Ramos (cell line): Measurements from ENCODE around the gene GNB1.
"Not testable (repeated sequence)": the region's sequence is repeated elsewhere in the genome, so short reads cannot be mapped to it uniquely, and the experiment has no call there.

Experiments
- in situ Hi-C: fragments of 300-500 bp; cut with MboI; formaldehyde crosslinking; loops from one replicate; pipeline ENCODE4 v1.14.3; 2022; ENCODE audit warnings: low sequenced_read_pairs; ENCODE audit not compliant: unreplicated experiment

The GNB1 gene

DNA sequence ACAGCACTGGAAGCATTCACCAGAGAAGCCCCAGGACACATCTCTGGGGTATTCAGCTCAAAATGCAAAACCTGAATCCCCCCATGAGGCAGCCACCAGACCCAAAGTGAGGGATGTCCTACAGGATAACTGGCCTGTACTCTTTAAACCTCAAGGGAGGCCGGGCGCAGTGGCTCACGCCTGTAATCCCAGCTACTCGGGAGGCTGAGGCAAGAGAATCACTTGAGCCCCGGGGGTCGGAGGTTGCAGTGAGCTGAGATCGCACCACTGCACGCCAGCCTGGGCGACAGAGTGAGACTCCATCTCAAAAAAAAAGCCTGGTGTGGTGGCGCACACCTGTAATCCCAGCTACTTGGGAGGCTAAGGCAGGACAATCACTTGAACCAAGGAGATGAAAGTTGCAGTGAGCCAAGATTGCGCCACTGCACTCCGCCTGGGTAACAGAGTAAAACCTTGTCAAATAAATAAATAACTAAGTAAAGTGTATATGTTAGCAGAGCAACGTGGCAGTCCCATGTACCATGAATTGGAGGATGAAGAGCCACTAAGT is 29.1 kb downstream of the GNB1 start:
- in situ Hi-C loops: not testable (repeated sequence)

- in situ Hi-C loops: no loop called here
These were observed 29.6 kb downstream of the GNB1 start for GRCh38 chr1:1861339-1861730.

DNA sequence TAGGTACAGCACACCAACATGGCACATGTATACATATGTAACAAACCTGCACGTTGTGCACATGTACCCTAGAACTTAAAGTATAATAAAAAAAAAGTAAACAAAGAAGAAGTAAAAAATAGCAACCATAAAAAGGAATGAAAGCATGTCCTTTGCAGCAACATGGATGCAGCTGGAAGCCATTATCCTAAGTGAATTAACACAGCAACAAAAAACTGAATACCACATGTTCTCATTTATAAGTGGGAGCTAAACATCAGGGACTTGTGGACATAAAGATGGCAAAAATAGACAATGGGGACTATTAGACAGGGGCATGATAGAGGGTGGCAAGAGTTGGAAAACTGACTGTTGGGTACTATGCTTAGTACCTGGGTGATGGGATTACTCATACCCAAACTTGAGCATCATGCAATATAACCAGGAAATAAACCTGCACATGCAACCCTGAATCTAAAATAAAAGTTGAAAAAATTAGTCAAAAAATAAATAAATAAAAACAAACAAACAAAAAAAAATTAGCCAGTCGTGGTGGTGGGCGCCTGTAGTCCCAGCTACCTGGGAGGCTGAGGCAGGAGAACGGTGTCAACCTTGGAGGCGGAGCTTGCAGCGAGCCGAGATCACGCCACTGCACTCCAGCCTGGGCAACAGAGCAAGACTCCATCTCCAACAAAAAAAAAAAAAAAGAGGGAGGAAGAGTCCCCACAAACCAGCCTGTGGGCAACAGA is 30.8 kb downstream of the GNB1 start:
- in situ Hi-C loops: not testable (repeated sequence)

DNA sequence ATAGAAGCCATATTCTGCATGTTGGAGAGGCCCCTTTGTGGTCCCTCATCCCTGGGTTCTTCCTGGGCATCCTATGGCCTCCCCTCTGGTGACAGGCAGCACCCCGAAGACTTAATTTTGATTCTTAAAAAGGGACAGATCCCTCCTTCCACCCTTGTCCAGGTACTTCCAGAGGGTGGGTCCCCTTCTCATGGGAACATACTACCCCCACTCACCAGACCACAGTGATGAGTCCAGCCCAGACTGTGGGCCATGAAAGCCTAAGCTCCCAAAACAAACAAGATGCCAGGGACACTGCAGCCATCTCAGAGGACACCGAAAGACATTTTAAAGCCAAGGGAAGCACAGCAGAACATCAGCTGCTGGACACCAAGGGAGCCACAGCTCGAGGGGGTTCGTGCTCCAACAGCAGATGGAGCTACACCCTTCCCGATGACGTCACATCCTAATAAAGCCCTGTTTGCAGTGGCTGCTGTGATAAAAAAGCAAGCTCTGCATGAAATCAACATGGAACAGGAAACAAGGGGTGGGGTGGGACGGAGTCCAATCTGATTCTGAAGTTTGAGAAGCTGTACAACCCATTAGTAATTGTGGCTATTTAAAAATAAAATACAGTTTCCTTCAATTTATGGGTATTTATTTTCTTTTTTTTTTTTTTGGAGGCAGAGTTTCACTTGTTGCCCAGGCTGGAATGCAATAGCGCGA is 32.4 kb downstream of the GNB1 start:
- in situ Hi-C loops: no loop called here

DNA sequence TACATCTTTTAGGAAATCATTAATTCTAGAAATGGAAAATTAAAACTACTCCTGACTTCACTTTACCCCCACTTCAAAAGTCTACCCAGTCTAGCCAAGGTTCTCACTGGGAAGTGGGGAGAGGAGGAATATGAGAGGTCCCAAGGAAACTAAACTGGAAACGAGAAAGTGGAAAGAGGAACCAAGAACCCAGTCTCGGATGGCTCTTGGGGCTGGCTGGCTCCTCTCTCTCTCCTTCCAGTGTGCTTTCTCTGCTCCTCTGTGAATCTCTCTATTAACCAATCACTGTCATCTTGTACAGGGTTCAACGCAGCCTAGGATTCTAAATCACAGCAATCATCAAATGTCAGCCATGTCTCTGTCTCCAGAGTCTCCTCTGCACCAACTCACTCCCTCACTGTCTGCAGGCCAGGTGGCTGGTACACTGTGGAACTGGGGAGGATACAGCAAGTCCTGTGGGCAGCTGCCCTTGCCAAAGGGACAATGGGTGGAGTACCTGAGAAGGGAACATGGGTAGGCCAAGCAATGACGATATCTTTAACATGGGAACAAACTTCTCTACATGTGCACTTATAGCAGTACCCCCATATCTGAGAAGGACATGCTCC is 33.7 kb downstream of the GNB1 start:
- in situ Hi-C loops: no loop called here

GRCh38 chr1:1856161-1856560 is 34.7 kb downstream of the GNB1 start:
- in situ Hi-C loops: not testable (repeated sequence)

GRCh38 chr1:1853593-1854257 is 37.2 kb downstream of the GNB1 start:
- in situ Hi-C loops: no loop called here

DNA sequence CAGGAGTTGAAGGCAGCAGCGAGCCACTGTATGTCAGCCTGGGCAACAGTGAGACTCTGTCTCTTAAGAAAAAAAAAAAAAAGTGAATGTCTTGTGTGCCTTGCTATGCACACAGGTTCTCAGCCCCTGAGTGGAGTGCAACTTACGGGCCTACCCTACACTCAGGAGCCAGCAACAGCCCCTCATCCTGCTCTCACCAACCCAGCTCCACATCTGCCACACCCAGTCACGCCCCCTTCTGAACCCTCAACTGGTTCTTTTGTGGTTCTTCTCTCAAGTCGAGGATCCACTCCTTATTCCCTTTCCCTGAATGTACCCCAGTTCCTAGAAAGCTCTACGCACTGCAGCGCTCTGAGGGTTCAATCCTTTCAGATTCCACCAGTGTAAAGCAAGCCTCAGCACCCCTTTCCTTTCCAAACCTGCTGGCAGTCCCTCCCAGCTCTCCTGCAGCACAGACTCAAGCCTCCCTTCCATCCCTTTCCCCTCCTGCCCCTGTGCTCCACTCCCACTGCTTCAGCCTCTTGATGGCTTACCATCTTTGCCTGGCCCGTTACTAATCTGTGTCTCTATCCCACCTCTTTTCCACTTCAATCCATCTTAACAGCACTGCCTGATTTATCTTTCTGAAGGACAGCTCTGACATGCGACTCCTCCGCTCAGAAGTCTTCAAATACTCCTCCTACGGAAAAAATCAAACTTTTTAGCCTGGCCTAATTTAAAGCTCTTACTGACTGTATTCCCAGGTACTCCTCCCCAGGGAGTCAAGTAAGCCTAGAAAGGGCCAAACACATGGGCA is 38.1 kb downstream of the GNB1 start:
- in situ Hi-C loops: no loop called here

DNA sequence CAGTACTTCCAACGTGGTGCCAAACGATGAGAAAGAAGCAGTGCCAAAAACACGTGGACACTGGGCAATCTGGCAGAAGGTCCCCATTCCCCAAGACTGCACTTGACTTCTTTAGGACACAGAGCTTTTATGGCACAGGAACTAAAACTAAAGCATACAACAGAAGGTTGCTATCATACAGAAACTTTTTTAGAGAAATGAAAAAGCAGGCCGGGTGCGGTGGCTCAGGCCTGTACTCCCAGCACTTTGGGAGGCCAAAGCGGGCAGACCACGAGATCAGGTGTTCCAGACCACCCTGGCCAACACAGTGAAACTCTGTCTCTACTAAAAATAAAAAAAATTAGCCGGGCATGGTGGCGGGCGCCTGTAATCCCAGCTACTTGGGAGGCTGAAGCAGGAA is 43.0 kb downstream of the GNB1 start:
- in situ Hi-C loops: no loop called here

DNA sequence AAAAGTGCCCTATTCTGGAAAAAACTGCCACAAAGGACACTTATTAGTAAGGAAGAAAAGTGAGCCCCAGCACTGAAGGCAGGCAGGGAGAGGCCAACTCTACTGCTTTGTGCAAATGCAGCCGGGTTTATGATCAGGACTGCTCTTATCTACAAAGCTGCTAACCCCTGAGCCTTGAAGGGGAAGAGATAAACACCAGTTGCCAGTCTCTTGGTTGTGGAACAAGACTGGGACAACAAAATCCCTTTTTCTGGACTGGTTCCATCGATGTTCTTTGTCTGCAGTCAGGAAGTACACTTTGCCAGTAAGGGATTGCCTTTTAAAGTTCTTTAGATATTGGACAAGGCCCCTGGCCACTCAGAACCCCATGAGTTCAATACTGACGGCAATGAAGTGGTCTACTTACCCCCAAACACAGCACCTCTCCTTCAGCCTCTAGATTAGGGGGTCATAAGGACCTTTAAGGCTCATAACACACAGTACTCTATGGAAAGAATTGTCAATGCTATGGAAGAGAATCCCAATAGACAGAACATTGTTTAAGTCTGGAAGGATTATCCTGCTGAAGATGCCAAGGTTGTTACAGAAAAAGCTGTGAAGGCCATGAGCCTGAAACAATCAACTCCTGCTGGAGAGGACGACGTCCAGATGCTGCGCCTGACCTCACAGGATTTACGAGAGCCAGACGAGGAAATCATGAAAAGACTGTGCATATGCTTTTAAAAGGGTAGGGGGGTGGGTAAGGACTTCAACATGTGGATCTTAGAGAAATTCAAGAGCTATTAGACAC is 43.6 kb downstream of the GNB1 start:
- in situ Hi-C loops: no loop called here

DNA sequence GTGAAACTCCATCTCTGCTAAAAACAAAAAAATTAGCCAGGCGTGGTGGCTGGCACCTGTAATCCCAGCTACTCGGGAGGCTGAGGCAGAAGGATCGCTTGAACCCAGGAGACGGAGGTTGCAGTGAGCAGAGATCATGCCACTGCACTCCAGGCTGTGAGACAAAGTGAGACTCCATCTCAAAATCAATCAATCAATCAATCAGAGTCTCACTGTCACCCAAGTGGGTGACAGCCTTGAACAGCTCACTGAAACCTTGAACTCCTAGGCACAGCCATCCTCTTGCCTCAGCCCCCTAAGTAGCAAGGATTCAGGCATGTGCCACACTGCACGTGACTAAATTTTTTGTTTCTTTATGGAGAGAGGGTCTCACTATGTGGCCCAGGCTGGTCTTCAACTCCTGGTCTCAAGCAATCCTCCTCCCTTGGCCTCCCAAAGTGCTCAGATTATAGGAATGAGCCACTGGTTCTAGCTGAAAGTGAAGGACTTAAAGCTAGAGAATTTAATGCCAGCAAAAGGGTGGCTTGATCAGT is 44.4 kb downstream of the GNB1 start:
- in situ Hi-C loops: no loop called here

- in situ Hi-C loops: no loop called here
These were observed 48.3 kb downstream of the GNB1 start for GRCh38 chr1:1842360-1843146.

DNA sequence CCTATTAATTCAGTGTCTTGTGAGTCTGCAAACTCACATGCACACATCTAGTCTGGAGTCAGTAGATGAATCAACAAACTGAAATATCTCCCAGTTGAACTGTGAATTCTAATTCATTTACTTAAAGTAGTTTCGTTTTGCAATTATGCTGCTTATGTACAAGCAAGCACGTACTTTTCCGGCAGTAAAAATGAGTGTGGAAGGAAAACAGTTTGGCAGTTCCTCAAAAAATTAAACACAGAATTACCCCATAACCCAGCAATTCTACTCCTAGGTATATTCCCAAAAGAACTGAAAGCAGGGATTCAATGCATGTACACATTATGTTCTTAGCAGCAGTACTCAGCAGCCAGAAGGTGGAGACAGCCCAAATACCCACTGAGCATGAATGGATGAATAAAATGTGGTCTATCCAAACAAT is 49.3 kb downstream of the GNB1 start:
- in situ Hi-C loops: no loop called here

- in situ Hi-C loops: no loop called here
These were observed 51.4 kb downstream of the GNB1 start for GRCh38 chr1:1839311-1839965.

- in situ Hi-C loops: no loop called here
These were observed 54.8 kb downstream of the GNB1 start for GRCh38 chr1:1836119-1836518.

- in situ Hi-C loops: no loop called here
These were observed 55.3 kb downstream of the GNB1 start for GRCh38 chr1:1835546-1835945.

- in situ Hi-C loops: no loop called here
These were observed 57.0 kb downstream of the GNB1 start for GRCh38 chr1:1833916-1834325.

DNA sequence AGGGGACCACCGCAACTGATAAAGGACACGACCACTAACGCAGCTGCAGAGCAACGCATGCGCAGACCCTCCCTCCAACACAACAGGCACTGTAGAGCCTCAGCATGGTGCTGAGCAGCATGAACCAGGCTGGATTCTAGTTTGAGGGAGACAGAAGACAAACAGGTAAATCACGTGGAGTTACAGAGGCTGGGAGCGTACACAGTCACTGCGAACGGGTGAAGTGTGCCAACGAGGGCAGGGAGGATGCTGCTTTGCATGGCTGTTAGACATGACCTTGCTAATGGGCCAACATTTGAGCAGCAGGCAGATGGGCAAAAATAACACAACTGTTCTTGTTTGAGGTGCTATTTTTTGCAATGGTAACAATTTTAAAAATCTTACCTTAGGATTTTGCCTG is 57.4 kb downstream of the GNB1 start:
- in situ Hi-C loops: no loop called here
